SU-DHL-6 (cell line): ENCODE measurements around the gene C18orf32.

ENCODE experiments used
- EZH2phosphoT487 ChIP-seq: fragments of 200-600 bp; sonication (generic), shearing (Covaris generic); conservative IDR thresholded peaks from 2 replicates; pipeline ENCODE4 v1.6.1; 2018; ENCODE audit warnings: mild to moderate bottlenecking, antibody characterized with exemption, low read length, moderate library complexity, mixed read lengths
- TF ChIP-seq, protein P1 (sequence below): fragments of 200-600 bp; sonication (generic); IDR thresholded peaks from one replicate; pipeline ENCODE4 v1.5.1; 2017; ENCODE audit warnings: antibody characterized with exemption, mild to moderate bottlenecking, low read length, moderate library complexity; ENCODE audit not compliant: insufficient read depth, poor library complexity, severe bottlenecking

DNA sequence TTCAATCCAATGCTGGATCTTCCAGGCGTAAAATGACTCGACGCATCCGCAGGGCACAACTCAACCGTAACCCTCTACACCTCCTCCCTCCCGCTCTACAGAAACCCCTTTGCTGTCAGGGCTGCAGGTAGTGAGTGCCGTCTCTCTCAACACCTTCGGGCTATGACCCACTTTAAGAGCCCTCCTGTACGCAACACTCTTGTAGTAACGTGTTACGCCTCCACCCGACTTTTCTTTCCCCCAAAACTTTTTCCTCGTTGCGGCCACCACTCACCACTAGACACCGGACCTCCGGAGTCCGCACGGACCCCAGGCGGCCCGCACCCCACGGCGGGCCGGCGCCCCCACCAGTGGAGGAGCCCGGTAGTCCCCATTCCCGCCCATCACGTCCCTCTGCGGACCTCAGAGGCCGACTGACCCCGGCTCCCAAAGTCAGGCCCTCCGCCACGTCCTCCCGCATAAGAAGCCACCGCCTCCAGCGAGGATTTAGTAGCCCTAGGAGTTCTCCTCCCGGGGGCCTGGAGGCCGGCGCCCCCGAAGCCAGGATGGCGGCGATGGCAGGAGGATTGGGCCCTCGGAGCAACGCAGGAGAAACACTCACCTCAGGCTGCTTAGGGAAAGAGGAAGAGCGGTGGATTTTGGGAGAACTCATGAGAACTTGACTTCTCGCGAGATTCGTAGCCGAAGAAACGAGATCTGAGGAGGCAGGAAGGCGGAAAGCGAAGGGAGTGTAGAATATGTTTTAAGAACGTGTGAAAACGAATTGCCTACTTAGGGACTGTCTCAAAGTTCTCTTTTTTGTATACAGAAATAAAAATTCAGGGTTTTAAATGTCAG lies 5.0 kb upstream of the C18orf32 start, which contains the start of gene RPL17:
- TF ChIP-seq, protein P1, sequence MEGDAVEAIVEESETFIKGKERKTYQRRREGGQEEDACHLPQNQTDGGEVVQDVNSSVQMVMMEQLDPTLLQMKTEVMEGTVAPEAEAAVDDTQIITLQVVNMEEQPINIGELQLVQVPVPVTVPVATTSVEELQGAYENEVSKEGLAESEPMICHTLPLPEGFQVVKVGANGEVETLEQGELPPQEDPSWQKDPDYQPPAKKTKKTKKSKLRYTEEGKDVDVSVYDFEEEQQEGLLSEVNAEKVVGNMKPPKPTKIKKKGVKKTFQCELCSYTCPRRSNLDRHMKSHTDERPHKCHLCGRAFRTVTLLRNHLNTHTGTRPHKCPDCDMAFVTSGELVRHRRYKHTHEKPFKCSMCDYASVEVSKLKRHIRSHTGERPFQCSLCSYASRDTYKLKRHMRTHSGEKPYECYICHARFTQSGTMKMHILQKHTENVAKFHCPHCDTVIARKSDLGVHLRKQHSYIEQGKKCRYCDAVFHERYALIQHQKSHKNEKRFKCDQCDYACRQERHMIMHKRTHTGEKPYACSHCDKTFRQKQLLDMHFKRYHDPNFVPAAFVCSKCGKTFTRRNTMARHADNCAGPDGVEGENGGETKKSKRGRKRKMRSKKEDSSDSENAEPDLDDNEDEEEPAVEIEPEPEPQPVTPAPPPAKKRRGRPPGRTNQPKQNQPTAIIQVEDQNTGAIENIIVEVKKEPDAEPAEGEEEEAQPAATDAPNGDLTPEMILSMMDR, result no peak
- no peak for TF ChIP-seq EZH2phosphoT487
